Stimulated activated CD4-positive, alpha-beta T cell treated with anti-CD3 and anti-CD28 coated beads, Interleukin-1b, Interleukin-23, amount 100 ng/mL, for 48 hours (primary cell): Measurements from ENCODE around the gene FIGNL2.

Experiments used
- DNase-seq: peaks from one replicate; pipeline ENCODE4 v3.0.0-alpha.2; 2020

FIGNL2 gene

GRCh38 chr12:51874000-51874399 lies 25.5 kb upstream of the FIGNL2 start:
- no peak for DNase-seq

DNA sequence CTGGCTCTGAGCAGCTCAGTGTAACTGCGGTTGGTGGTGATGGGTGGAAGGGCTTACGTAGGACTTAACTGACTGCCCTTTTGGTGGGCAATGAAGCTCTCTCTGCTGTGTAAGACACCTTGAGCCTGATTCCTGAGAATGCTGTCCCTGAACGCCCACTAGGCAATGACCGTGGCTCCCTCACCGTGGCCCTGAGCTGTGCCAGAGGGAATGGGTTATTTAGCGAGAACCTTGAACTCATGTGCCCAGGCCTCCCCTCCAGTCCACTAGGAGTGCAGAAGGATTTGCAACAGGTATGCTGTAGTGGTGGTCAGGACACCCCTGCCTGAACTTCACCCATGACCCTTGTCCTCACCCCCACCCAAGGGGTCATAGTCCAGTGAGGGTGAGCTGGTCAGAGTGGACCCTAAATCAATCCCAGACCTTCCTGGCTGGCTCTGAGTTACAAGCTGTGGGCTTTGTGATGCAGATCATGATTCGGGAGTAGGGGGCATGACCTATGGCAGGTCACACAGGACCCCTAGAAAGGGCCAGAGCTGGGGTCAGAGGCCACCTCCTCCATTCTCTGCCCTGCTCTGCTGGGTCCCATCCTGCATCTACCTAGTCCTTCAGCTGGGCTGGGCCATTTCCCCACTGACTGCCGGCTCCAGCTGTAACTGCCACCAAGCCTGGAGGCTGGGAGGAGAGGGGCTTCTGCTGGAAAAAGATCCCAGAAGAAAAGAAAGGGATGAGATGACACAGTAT lies 24.9 kb upstream of the FIGNL2 start:
- no peak for DNase-seq

DNA sequence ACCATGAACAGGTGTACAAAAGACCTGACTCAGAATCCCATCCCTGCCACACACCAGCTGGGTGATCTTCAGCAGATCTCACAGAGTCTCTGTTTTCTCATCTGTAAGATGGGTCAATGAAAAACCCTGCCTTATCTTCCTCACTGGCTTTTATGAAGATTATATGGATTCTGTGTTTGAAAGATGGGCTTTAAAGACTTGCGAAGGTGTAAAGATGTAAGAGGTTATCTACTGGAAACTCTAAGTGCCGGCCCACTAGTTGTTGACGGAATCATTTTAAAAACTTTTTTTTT lies 24.1 kb upstream of the FIGNL2 start:
- DNase-seq: no peak

DNA sequence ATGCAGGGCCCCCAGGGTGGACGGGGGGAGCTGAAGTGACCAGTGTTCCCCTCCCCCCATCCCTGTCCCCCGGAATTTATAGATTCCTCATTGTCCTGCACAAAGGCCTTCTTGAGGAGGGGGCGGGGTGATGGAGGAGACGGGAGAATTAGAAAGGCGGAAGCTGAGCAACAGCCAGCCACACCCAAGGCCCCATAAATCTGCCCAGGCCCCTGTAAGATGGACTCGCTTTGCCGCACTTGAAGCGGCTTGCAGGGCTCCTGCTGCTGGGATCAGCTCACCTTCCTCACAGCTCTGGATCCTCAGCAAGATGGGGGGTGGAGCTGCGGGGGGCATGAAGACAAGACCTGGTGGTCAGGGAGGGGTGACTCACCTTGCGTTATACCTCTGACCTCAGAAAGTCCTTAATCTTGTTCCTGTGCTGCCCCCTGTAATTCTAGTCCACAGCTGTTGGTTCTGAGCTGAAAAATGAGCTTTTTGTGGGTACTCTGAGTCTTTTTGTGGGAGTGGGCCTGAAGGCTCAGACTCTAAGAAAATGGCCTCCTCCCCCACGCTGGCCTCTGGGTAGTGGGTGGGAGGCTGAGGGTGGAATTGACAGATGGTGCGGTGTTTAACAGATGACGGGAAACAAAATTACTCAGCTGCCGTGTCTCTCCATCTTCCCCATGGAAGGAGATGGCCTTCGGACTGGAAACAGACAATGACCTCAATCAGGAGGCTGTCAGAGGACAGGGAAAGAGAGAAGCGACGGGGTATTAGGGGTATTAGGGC lies 23.6 kb upstream of the FIGNL2 start:
- DNase-seq: no peak

- no peak for DNase-seq
Observed at GRCh38 chr12:51871126-51871525, 22.6 kb upstream of the FIGNL2 start.

DNA sequence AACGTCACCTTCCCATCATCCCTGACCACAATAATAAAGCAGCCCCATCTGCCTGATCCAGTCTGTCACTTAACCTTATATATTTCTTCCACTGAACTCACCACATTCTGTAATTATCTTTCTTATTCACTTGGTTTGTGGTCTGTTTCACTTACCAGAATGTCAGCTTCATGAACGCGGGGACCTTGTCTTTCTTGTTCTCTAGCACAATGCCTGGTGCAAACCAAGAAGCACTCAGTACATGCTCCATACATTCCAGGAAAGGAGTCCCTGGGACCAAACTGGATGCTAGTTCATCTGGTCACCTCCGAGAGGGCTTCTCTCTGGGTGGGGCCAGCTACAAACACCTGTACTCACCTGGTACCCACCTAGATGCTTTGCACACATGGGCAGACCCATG lies 22.0 kb upstream of the FIGNL2 start:
- no peak for DNase-seq

GRCh38 chr12:51869931-51870330 lies 21.4 kb upstream of the FIGNL2 start:
- DNase-seq: no peak

DNA sequence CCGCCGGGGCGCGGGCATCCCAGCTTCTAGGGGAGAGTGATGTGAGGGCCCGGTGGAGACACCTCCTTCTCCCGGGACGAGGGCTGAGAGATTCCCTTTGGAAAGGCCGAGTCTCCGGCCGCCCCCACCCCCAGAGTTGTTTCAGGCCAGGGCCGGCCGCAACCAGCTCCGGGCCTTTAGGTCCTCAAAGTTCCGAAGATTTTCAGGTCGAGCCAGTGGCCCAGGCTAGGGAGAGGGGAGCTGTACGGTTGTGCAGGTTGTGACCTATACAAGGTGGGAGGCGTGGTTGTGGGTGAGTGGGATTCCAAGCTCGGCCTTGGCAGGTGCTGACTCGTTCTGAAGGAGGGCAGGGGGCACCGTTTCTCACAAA lies 21.0 kb upstream of the FIGNL2 start:
- DNase-seq: no peak

DNA sequence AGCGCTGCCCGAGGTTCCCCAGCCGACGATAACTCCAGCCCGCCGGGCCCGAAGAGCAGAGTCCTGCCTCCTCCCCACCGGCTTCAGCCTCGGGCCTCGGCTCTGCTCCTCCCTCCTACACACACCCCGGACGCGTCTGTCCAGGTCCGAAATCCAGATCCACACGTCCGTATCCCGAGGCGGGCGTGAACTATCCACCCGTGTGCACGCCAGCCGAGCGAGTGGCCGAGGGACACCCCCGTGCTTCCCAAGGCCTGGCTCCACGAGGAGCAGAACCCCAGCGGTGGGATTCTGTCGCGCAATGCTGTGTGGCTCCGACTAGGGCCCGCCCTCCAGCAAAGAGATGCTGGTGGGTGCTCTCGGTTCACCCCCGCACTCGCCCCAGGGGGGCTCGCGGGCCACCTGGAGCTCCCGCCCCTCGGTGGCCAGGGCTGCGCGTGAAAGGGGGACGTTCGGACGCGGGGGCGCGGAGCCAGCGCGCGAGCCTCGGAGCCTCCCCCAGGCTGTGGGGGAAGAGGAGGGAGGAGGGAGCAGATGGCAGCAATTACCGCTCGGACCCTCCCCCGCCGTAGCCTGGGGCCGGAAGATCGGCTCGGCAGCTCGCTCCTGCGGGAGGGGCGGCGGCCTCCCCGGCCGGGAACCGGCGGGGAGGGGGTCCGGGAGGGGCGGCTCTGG lies 20.4 kb upstream of the FIGNL2 start:
- no peak for DNase-seq

DNA sequence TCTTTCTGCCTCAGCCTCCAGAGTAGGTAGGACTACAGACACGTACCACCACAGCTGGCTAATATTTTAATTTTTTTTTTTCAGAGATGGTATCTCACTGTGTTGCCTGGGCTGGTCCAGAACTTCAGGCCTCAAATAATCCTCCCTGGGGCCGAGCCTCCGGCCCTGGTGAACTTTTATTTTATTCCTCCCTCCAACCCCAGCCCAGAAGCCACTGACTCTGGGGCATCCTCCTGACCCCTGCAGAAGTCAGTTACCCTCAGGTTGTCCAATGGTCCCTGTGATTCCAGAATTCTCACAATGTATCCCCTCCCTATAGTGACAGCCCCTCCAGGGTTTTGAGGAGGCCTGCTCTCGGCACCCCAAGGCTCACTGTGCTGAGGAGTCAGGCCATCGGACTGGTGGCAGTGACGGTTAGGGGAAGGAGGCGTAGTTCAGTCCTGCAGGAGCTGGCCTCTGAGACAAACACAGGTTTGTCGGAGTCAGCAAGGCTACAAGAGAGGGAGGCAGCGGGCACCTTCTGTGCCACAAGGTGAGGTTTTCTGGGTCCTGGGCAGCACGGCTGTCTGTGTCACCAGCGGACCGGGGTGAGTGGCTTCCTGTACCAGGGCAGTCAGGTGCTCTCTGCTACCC lies 19.4 kb upstream of the FIGNL2 start:
- DNase-seq: no peak

DNA sequence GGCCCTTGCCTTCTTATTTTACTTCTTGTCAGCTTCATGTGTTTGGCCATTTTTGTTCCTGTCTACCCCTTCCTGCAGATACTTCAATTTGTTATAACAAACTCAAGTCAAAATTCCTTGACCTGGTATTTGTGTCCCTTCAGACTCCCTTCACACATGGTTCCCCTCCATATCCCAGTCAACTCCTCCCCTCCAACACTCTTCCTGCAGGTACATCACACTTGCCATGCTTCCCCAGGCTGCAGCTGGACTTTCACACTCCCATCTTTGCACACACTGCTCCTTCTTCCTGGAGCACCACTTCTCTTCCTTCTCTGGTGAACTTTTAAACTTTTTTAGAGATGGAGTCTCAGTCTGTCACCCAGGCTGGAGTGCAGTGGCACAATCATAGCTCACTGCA lies 18.9 kb upstream of the FIGNL2 start:
- DNase-seq: no peak

DNA sequence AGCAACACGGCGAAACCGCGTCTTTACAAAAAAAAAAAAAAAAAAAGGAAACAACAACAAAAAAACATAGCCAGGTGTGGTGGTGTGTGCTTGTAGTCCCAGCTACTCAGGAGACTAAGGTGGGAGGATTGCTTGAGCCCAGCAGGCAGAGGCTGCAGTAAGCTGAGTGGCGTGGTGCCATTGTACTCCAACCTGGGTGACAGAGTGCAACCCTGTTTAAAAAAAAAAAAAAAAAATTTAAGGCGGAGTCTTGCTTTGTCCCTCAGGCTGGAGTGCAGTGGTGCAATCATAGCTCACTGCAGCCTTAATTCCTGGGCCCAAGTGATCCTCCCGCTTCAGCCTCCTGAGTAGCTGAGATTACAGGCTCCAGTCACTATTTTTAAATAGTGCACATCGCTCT lies 18.2 kb upstream of the FIGNL2 start:
- DNase-seq: no peak

GRCh38 chr12:51866324-51866723 lies 17.8 kb upstream of the FIGNL2 start:
- no peak for DNase-seq

GRCh38 chr12:51865757-51866270 lies 17.3 kb upstream of the FIGNL2 start:
- no peak for DNase-seq

DNA sequence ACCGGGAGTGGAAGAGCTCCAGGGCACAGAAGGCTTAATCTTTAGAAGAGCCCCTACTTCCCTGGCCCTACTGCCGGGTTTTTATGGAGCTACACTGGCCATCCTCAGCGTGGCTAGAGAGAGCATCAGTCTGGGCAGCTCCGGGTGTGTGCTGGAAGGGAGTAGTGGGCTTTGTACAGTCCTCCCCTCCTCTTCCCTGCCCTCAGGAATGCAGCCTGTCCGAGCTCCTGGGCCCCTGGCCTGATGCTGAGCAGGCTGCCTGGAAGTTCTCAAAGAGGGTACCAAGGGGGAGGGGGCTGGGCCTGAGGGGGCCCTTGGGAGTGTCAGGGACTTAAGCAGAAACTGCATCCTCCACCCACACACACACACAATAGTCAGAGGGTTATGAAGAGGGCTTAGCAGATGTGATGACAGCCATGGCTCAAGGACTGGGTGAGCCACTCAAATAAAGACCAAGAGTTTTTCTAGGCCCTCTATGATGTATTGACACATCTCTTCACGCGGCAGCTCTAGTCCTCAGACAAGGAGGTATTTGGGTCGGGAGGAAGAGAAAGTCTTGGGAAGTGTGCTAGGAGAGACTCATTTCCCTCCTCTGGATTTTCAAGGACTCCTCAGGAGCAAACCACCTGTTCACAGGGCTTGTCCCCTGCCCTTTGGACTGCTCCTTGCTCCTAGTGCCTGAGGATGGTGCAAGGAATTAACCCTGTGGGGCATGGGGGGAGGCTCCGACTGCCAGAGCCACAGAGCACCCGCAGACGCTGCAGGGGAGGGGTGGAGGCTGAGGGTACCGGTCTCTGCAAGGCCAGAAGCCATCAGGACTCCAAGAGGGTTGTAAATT lies 16.5 kb upstream of the FIGNL2 start:
- DNase-seq: no peak

DNA sequence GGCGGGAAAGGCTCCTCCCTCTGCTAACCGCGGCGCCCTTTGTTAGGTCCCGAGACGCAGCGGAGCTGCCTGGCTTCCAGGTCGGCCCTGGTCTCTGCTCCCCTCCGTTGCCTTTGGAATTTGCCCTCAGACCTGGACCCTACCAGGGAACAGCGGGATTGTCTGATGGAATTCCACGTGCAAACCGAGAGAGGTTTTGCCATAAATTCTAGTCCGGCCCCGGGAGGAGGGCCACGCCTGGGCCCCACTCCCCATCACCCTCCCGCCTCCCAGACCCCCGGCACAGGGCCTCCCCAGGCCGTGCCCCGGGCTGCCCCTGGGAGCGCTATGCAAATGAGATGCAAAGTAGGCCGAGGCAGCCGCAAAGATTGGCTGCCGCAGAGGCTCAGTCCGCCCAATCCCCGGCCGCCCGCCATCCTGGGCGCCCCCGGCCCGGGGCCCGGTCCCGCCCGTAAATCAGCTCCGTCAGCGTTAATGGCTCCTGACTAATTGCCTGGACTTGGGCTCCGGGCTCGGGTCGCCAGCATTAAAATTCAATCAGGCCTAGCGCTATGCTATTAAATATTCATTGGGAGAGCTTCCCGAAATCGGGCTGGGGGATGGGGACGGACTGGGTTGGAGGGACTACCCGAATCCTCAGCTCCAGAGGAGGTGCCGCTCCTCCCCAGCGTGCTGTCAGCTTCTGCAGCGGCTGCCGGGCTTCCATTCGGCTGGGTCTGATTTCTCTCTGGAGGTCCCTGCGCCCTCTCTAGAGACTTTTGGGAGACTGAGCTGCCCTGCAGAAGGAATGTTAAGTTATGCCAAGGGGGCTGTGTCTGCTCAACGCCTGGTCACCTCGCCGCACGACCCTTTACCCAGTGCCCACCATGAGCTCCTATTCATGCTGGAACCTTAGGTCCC lies 15.7 kb upstream of the FIGNL2 start:
- peak; percentile 37 for DNase-seq

GRCh38 chr12:51863363-51863932 lies 14.9 kb upstream of the FIGNL2 start:
- no peak for DNase-seq

DNA sequence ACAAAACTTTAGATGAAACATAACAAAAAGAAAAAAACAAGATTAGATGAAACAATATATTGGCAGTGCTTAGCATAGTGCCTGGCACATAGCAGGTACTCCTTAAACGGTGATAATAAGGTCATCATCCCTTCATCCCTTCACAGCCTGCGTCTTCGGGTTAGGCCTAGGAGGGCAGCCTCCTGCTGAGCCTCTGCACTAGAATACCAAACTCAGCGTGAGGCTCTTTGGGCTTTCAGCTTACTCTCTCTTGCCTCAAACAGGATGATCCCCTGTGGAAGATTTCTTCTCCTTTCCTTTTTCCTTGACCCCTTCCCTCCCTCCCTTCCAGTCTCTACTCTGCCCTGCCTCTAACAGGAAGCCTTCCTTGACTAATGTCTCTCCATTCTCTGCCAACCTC lies 14.4 kb upstream of the FIGNL2 start:
- DNase-seq: no peak

- no peak for DNase-seq
Observed at GRCh38 chr12:51860986-51861385, 12.5 kb upstream of the FIGNL2 start.

DNA sequence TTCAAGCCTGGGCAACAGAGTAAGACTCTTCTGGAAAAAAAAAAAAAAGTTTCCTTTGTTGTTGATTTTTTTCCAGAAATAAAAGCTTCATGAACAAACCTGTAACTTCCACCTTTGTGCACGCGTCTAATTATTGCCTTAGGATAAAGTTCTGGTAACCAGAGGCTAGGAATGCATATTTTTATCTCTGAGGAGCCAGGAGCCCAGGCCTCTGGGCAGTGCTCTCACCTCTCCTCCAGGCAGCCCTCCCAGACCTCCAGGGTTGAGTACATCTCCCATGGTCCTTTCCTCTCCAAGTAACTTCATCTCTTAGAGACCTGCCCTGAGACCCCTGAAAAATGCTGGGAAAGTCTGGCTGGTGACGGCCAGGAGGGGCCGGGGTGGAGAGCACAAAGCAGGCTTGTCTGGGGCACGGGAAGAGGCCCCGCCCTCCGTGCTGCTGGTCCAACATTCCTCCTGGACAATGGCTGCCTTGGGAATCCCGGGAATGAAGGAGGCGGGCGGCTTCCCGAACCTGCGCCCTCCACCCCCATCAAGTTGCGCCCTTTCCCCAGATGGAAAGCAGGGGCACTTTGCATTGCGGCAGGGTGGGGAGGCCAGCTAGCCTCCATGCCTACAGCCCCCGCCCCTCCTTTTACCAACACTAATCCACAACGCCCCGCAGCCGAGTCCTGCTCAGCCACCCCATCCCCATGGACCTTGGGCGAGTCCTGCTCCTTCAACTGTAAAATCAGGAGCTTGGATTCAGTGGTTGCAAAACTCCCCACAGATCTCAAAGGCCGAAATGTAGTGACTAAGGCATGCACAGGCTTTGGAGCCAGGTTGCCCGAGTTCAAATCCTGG lies 7.3 kb upstream of the FIGNL2 start:
- DNase-seq: no peak
